H9 (cell line): Measurements from ENCODE around the gene CCSER1. TPM values are rescaled to one million over a fixed set of nuclear protein-coding genes. Genes with fewer than 3 reads are reported as not detected.

Source experiments
- DNase-seq: peaks from one replicate; pipeline ENCODE4 v3.0.0-alpha.2; 2017
- H2AFZ ChIP-seq: one replicate; pipeline ENCODE4 v1.6.1; 2013; ENCODE audit warnings: mild to moderate bottlenecking, low read length, control low read depth, moderate library complexity
- H2AK5ac ChIP-seq: 2 replicates; pipeline ENCODE4 v1.6.1; 2013; ENCODE audit warnings: low read length, control low read depth, mixed read lengths; ENCODE audit not compliant: insufficient read length
- H2BK120ac ChIP-seq: one replicate; pipeline ENCODE4 v1.6.1; 2013; ENCODE audit warnings: low read depth, mild to moderate bottlenecking, low read length, control low read depth, inconsistent platforms; ENCODE audit not compliant: poor library complexity, severe bottlenecking
- H2BK12ac ChIP-seq: 2 replicates; pipeline ENCODE4 v1.6.1; 2013; ENCODE audit warnings: low read length, control low read depth, mixed read lengths, low read depth; ENCODE audit not compliant: insufficient read length
- H2BK15ac ChIP-seq: 2 replicates; pipeline ENCODE4 v1.6.1; 2013; ENCODE audit warnings: low read depth, low read length, control low read depth
- H2BK20ac ChIP-seq: one replicate; pipeline ENCODE4 v1.6.1; 2013; ENCODE audit warnings: low read depth, mild to moderate bottlenecking, low read length, control low read depth, inconsistent platforms; ENCODE audit not compliant: poor library complexity, severe bottlenecking
- H2BK5ac ChIP-seq: 2 replicates; pipeline ENCODE4 v1.6.1; 2013; ENCODE audit warnings: low read length, control low read depth, mixed read lengths; ENCODE audit not compliant: insufficient read length
- H3K14ac ChIP-seq: 2 replicates; pipeline ENCODE4 v1.6.1; 2013; ENCODE audit warnings: low read length, control low read depth; ENCODE audit not compliant: insufficient read depth
- H3K18ac ChIP-seq: 2 replicates; pipeline ENCODE4 v1.6.1; 2013; ENCODE audit warnings: low read depth, mild to moderate bottlenecking, mixed read lengths, low read length, control low read depth; ENCODE audit not compliant: insufficient read length
- H3K23ac ChIP-seq: 2 replicates; pipeline ENCODE4 v1.6.1; 2013; ENCODE audit warnings: low read length, control low read depth, mixed read lengths, low read depth; ENCODE audit not compliant: insufficient read length
- H3K23me2 ChIP-seq: 2 replicates; pipeline ENCODE4 v1.6.1; 2013; ENCODE audit warnings: low read depth, mild to moderate bottlenecking, mixed read lengths, low read length, control low read depth; ENCODE audit not compliant: insufficient read length, poor library complexity, severe bottlenecking
- H3K27ac ChIP-seq: 2 replicates; pipeline ENCODE4 v1.5.1; 2013; ENCODE audit warnings: low read length, control low read depth, mixed read lengths, low read depth; ENCODE audit not compliant: insufficient read length
- H3K27me3 ChIP-seq: 2 replicates; pipeline ENCODE4 v1.6.1; 2013; ENCODE audit warnings: low read length, control low read depth, inconsistent platforms; ENCODE audit not compliant: insufficient read depth
- H3K4ac ChIP-seq: 2 replicates; pipeline ENCODE4 v1.6.1; 2013; ENCODE audit warnings: low read depth, mild to moderate bottlenecking, control low read depth, inconsistent platforms, low read length, moderate library complexity
- H3K4me1 ChIP-seq: 2 replicates; pipeline ENCODE4 v1.6.1; 2013; ENCODE audit warnings: low read length, control low read depth, inconsistent platforms; ENCODE audit not compliant: insufficient read depth
- H3K4me2 ChIP-seq: 2 replicates; pipeline ENCODE4 v1.6.1; 2013; ENCODE audit warnings: low read length, control low read depth, mixed read lengths; ENCODE audit not compliant: insufficient read length, insufficient read depth
- H3K56ac ChIP-seq: 2 replicates; pipeline ENCODE4 v1.6.1; 2013; ENCODE audit warnings: low read depth, mild to moderate bottlenecking, mixed read lengths, low read length, control low read depth; ENCODE audit not compliant: insufficient read length
- H3K79me1 ChIP-seq: 2 replicates; pipeline ENCODE4 v1.6.1; 2013; ENCODE audit warnings: low read depth, mild to moderate bottlenecking, moderate library complexity, low read length, control low read depth, inconsistent platforms; ENCODE audit not compliant: insufficient read depth, poor library complexity, severe bottlenecking
- H3K79me2 ChIP-seq: 2 replicates; pipeline ENCODE4 v1.6.1; 2013; ENCODE audit warnings: low read length, control low read depth, inconsistent platforms; ENCODE audit not compliant: insufficient read depth
- H3K9ac ChIP-seq: 2 replicates; pipeline ENCODE4 v1.6.1; 2013; ENCODE audit warnings: low read length, control low read depth, mixed read lengths; ENCODE audit not compliant: insufficient read length; ENCODE audit errors: extremely low read depth
- H3K9me3 ChIP-seq: one replicate; pipeline ENCODE4 v1.6.1; 2013; ENCODE audit warnings: low read depth, low read length, inconsistent platforms; ENCODE audit not compliant: control insufficient read depth
- H3T11ph ChIP-seq: one replicate; pipeline ENCODE4 v1.6.1; 2013; ENCODE audit warnings: mild to moderate bottlenecking, low read length, control low read depth, inconsistent platforms
- H4K20me1 ChIP-seq: one replicate; pipeline ENCODE4 v1.6.1; 2013; ENCODE audit not compliant: control insufficient read depth, insufficient read length, insufficient read depth
- H4K5ac ChIP-seq: 2 replicates; pipeline ENCODE4 v1.6.1; 2013; ENCODE audit warnings: low read depth, mild to moderate bottlenecking, mixed read lengths, low read length, control low read depth; ENCODE audit not compliant: insufficient read length
- H4K8ac ChIP-seq: replicated peaks from 2 replicates; pipeline ENCODE4 v1.6.1; 2013; ENCODE audit warnings: low read length, control low read depth, mixed read lengths, low read depth; ENCODE audit not compliant: insufficient read length
- H4K91ac ChIP-seq: 2 replicates; pipeline ENCODE4 v1.6.1; 2013; ENCODE audit warnings: low read depth, mild to moderate bottlenecking, moderate library complexity, mixed read lengths, low read length, control low read depth; ENCODE audit not compliant: insufficient read length
- H3K27ac Mint-ChIP-seq, 3 experiments: 2 replicates in 2 of 3; 3 replicates in 1 of 3; pipeline ENCODE4 v1.8.0; 2020 to 2021; ENCODE audit warnings: mixed read lengths in 3 of 3, mild to moderate bottlenecking in 1 of 3, moderate library complexity in 1 of 3
- H3K27me3 Mint-ChIP-seq: 2 replicates; pipeline ENCODE4 v1.8.0; 2021; ENCODE audit warnings: low read depth, mild to moderate bottlenecking, moderate library complexity, mixed read lengths
- H3K36me3 Mint-ChIP-seq, 3 experiments: 2 replicates in 2 of 3; 3 replicates in 1 of 3; pipeline ENCODE4 v1.8.0; 2020 to 2021; ENCODE audit warnings: low read depth in 3 of 3, mixed read lengths in 3 of 3; ENCODE audit not compliant: insufficient read depth in 1 of 3
- H3K4me1 Mint-ChIP-seq, 2 experiments: 2 replicates each; pipeline ENCODE4 v1.8.0; 2020; ENCODE audit warnings: mixed read lengths in 2 of 2
- H3K4me3 Mint-ChIP-seq, 2 experiments: 2 replicates in 1 of 2; 3 replicates in 1 of 2; pipeline ENCODE4 v1.8.0; 2020 to 2021; ENCODE audit warnings: mild to moderate bottlenecking in 2 of 2, mixed read lengths in 2 of 2, moderate library complexity in 1 of 2
- H3K9me3 Mint-ChIP-seq, 2 experiments: 2 replicates in 1 of 2; 3 replicates in 1 of 2; pipeline ENCODE4 v1.8.0; 2020; ENCODE audit warnings: mild to moderate bottlenecking in 2 of 2, mixed read lengths in 2 of 2, moderate library complexity in 1 of 2
- whole genome bisulfite sequencing: extraction: QIAGEN DNeasy Blood & Tissue Kit; methylation state at CpG from one replicate; pipeline ENCODE4 v1.1.7; 2013; ENCODE audit warnings: missing lambda C conversion rate, low lambda C conversion rate, mixed read lengths; ENCODE audit not compliant: insufficient read length; ENCODE audit errors: extremely low coverage; 5-methylcytosine and 5-hydroxymethylcytosine counted together
- total RNA-seq: library from RNA; stranded (reverse); gene quantifications from 2 replicates; pipeline ENCODE4 v1.2.1, GENCODE V29; 2021
- TF ChIP-seq, protein P1 (sequence below): fragments of 200-600 bp; sonication (generic); conservative IDR thresholded peaks from 3 replicates; pipeline ENCODE4 v1.8.0; 2021; ENCODE audit warnings: antibody characterized with exemption, mild to moderate bottlenecking

The CCSER1 gene
- total RNA-seq, 1 experiment from 2014 or later = 0.37 TPM

GRCh38 chr4:91471280-91471679 lies 1344.1 kb downstream of the CCSER1 start:
- H2BK20ac ChIP-seq = no peak overlapping the region
- no peak overlapping the region for H3K9ac ChIP-seq
- H2AK5ac ChIP-seq = no peak overlapping the region
- no peak overlapping the region for H3K18ac ChIP-seq
- TF ChIP-seq, protein P1, sequence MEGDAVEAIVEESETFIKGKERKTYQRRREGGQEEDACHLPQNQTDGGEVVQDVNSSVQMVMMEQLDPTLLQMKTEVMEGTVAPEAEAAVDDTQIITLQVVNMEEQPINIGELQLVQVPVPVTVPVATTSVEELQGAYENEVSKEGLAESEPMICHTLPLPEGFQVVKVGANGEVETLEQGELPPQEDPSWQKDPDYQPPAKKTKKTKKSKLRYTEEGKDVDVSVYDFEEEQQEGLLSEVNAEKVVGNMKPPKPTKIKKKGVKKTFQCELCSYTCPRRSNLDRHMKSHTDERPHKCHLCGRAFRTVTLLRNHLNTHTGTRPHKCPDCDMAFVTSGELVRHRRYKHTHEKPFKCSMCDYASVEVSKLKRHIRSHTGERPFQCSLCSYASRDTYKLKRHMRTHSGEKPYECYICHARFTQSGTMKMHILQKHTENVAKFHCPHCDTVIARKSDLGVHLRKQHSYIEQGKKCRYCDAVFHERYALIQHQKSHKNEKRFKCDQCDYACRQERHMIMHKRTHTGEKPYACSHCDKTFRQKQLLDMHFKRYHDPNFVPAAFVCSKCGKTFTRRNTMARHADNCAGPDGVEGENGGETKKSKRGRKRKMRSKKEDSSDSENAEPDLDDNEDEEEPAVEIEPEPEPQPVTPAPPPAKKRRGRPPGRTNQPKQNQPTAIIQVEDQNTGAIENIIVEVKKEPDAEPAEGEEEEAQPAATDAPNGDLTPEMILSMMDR = no peak
- Mint-ChIP-seq H3K27me3 (no peaks in the 10 kb centered on the region), H3K27ac (no peak overlapping the region), H3K9me3 (peaks cover 2 to 7% of the 10 kb centered on the region in 2 experiments; a peak in 3 of 5 replicates), H3K4me1 (no peaks in the 10 kb centered on the region), H3K36me3 (peaks cover 0 to 2% (median 0%) of the 10 kb centered on the region in 3 experiments; a peak in 1 of 7 replicates), H3K4me3 (no peak overlapping the region)
- H3K9me3 ChIP-seq = no peaks in the 10 kb centered on the region
- H3K4me2 ChIP-seq = no peak overlapping the region
- H2AFZ ChIP-seq = no peak overlapping the region
- H3K14ac ChIP-seq = no peak overlapping the region
- no peak overlapping the region for H2BK15ac ChIP-seq
- no peak overlapping the region for H4K91ac ChIP-seq
- H3K23ac ChIP-seq = no peak overlapping the region
- DNase-seq = no peak
- H3K27ac ChIP-seq = no peak overlapping the region
- no peaks in the 10 kb centered on the region for H3K4me1 ChIP-seq
- no peaks in the 10 kb centered on the region for H3K27me3 ChIP-seq
- H3K4ac ChIP-seq = no peak overlapping the region
- no peaks in the 10 kb centered on the region for H3K79me2 ChIP-seq
- H4K8ac ChIP-seq = no peak overlapping the region
- no peaks in the 10 kb centered on the region for H3K23me2 ChIP-seq
- no peak overlapping the region for H4K5ac ChIP-seq
- H2BK5ac ChIP-seq = no peak overlapping the region
- no peaks in the 10 kb centered on the region for H3K79me1 ChIP-seq
- no peaks in the 10 kb centered on the region for H4K20me1 ChIP-seq
- H2BK12ac ChIP-seq = no peak overlapping the region
- no peak overlapping the region for H3T11ph ChIP-seq
- H2BK120ac ChIP-seq = no peak overlapping the region
- H3K56ac ChIP-seq = no peak overlapping the region
- no CpG with 5 or more reads among the region's 8 CpGs for WGBS
